ENCODE results near the gene RGPD4.

- TF ChIP-seq POLR2A (IDR thresholded peaks at IDR 0.05) (no peak), CTCF (IDR thresholded peaks at IDR 0.05) (no peak), POLR2AphosphoS5 (IDR thresholded peaks at IDR 0.05) (no peak)
These were observed 1.5 kb upstream of the RGPD4 start for GRCh38 chr2:107825206-107825563.
